Measurements from ENCODE around the gene RYR3.

RYR3 gene

DNA sequence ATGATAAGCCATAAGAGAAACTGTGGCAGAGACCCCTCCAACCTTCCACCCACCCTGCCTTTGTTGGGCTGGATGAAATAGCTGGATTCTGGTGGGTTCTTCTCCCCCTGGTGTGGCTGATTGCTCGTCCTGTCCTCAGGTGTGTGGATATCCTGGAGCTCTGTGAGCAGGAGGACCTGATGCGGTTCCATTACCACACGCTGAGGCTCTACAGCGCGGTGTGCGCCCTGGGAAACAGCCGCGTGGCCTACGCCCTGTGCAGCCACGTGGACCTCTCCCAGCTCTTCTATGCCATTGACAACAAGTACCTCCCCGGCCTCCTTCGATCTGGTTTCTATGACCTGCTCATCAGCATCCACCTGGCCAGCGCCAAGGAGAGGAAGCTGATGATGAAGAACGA lies 351.2 kb downstream of the RYR3 start:
- no peak for DNase-seq

DNA sequence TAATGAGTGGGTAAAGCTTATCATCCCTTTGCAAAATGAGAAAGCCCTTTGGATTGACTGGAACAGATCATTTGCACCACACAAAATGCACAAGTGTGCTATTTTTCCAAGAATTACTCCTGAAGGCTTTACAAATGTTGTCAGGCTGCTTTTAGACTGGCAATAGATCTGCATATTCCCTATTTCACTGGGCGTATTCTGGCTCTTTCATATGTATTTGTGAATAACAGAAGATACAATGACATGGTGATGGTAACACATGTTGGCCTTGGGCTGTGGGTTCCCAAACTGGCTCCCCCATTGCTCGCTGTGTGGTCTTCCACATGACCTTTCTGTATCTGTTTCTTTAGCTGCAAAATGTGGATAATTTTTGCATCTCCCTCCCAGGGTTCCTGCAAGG lies 354.2 kb downstream of the RYR3 start:
- no peak for DNase-seq

DNA sequence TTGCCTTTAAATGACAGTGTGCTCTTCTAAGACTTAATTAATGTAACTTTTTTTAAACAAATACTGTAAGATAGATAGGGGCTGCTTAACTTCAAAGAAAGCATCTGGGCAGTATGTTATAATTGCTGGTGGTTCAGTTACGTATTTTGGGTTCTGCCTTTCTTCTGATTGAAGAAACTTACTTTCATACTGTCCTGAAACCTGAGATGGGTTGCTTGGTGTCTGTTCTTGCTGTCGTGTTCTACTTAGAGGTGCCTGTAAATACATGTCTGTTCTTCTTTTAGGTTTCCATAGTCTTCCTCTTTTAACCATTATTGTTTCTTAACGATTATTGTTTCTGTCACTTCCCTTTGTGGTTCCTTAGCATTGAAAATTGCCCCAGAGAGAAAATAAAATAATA lies 359.8 kb downstream of the RYR3 start:
- no peak for DNase-seq

DNA sequence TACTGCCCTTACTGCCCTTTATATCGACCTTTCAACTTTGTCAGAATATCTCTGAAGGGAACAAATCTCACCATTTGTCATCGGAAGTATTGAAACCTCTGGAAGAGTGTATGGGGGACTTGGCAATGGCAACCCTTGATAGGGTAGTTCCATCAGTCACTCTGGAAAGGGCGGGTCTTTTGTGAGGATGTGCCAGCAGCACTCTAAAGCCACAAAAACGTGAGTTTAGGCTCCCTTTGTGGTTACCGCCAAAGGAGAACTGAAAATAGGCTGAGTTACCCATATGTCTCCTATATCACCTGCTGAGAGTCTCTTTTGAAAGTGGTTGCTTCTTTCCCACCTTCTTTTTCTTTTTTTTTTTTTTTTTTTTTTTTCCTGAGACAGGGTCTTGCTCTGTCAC lies 360.7 kb downstream of the RYR3 start:
- DNase-seq = no peak

DNA sequence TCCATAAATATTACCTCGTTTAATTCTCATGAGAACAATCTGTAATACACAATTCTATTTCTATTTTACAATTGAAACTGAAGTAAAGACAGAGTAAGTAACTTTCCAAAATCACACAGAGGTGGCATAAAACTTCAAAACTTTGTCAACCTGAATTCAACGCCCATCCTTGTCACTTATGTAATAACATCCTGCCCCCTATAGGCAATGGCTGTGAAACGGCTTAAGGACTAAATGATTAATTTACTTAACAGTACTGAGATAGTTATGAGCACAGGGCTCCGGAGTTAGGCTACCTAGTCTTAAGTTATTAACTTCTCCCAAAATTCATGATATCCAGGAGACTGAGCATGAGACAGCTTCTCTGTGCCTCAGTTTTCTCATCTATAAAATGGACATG lies 364.5 kb downstream of the RYR3 start:
- no peak for DNase-seq

DNA sequence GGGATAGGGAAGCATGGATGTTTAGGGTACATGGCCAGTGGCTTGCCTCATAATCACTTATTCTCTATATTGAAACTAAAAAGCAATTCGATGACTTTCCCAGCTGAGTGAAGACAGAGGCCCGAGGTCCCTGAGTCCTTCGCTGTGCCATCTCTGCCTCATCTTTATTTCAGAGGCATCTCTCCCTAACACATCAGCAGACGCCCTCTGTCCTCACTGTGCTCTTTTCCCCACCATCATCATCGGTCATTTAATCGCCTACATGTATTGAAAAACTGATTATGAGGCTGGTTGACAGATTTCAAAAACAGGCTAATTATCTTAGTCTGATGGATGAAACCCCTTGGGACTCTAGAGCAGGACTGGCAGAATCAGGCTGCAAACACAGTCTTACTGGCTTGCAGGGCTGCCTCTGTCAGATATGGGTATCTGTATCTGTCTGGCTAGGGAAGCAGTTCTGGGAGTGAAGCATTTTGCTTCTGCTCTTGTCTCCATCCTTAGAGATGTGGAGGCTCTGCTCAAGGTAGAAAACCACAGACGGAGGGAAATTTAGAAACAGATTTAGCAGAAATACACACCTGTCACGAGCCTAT lies 366.6 kb downstream of the RYR3 start:
- DNase-seq = no peak

DNA sequence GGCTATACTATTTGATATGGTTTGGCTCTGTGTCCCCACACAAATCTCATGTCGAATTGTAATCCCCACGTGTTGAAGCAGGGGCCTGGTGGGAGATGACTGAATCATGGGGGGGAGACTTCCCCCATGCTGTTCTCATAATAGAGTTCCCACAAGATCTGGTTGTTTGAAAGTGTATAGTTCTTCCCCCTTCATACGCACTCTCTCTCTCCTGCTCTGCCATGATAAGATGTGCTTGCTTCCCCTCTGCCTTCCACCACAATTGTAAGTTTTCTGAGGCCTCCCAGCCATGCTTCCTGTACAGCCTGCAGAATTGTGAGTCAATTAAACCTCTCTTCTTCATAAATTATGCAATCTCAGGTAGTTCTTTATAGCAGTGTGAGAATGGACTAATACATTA lies 367.4 kb downstream of the RYR3 start:
- DNase-seq = no peak

DNA sequence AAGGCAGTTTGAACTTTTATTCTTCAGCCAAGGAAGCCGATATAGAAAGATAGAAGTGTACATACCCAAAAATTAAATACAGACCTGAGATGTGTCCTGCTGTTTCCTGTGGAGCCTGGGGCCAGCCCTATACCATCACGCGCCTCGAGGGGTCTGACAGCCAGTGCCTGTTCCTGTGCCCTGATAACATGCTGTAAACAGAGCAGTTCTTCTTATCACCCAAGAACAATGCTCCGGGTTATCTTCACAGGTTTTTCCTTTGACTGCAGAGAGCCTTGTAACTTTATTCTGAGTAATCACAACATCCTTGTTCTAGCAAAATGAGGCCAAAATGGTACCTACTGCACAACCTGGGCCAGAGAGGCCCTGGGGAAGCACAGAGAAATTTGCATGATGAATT lies 367.8 kb downstream of the RYR3 start:
- no peak for DNase-seq

DNA sequence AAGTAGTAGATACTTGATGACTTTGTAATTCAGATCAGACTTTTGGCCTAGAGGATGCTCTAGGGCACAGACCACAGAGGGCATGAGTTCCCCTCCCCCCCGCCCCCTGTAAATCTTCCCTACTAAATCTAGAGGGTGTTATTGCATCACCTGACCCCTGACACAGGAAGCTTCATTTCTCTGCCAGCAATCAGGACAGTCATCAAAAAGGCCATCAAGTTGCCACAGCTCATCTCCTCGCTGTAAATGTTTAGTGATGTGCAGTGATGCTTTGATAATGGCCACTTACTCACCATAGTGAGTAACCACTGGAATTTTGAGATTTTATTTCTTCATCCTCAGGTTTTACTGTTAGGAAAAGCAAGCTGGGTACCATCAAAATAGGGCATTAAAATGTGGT lies 368.3 kb downstream of the RYR3 start:
- no peak for DNase-seq

DNA sequence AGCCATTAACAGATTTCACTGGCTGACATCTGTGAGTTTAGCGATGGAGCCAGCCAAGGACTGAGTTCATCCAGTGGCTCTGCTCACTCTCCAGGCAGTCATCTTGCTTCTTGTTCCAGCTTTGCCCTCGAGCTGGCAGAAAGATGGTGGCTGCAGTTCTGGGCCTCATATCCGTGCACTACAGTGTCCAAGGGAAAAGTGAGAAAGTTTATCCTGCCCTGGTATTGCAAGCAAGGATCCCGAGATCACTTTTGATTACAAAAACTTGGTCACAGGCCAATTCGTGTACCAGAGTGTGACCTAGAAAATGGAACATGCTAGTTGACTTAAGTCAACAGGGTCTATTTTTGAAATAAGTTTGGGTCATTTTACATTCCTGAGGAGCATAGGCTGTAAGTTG lies 369.6 kb downstream of the RYR3 start:
- DNase-seq = no peak

DNA sequence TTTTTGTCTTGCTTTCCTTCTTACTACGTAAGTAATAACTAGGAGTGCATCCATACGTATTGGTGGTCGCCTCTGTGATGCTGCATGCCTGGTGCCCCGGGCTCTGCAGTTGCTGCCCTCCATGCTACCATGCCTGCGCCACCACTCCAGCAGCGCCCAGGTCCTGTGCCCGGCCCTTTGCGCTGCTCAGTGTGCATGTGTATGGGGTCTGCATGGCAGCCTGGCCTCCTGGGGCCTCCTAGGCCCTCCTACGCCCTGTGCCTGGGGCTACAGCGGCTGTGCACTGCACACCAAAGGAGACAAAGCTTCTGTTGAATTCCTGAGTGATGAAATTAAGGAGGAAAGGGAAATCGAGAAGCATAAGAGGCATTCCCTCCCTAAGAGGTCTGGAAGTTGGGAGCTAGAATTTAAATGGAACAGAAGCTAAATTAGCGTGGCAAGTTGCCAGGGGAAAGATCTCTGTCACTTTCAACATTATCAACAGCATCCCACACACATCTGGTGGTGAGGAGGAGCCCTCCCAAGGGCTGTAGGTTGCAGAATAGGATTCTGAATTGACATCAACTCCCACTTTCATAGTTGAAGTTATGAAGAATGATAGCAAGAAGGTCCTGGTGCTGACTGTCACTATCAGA lies 382.5 kb downstream of the RYR3 start:
- peak; percentile 29 for DNase-seq

DNA sequence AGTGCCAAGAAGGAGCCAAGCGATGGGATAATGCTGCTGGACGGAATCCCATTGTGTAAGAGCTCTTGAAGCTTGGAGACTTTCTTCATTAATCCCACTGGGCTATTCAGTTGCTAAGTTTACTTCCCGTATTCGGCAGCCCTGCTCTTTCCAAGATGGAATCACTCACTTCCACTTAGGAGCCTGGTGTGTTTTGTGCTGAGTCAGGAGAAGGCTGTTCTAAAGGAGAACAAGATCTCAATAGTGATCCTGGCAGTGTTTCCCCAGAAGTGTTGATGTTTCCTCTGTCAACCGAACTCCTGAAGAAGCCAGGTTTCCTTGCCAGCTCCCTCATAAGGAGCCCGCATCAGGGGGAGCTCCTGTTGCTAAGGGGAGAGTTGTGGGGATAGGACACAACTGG lies 387.4 kb downstream of the RYR3 start:
- DNase-seq = no peak

DNA sequence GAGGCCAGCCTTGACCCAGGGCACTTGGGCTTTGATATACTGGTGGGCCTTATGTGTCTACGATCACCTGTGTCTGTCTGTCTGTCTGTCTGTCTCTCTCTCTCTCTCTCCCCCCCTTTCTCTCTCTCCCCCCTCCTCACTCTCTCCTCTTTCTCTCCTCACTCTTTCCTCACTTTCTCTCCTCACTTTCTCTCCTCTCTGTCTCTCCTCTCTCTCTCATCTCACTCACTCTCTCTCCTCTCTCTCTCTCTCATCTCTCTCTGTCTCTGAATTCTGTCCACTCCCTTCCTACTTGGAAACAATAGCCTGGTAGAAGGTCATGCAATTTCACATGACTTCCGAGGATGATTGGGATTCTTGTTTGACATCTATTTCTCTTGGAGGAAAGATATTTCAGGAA lies 388.4 kb downstream of the RYR3 start:
- no peak for DNase-seq

DNA sequence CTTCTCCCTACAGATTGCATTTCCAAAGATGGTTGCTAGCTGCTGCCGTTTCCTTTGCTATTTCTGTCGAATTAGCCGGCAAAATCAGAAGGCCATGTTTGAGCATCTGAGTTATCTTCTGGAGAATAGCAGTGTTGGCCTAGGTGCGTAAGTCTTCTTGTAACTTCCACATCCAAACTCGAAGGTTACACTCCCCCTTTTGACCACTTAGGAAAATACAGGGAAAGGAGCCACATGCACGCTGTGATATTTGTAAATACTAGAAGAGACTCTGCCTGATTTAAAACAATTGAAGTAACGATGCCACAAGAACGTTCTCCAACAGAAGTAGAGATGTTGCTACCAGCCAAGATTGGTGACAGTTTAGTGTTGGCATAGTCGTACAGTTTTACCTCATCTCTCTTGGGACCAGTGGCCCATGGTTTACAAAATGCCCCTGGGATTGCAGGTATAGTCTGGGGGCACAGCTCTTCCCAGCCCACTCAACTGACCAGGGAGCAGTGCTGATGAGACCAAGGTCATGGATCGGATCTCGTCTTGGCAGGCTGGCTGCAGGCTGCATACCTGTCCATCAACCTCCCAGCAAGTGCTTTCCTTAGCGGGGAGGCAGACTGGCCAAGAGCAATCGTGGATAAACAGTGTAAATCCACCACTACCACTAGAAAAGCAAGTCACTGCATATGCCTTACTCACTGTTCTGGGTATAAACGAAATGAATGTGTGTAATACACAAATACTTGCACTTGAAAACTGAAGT lies 389.1 kb downstream of the RYR3 start:
- peak; percentile 8 for DNase-seq

DNA sequence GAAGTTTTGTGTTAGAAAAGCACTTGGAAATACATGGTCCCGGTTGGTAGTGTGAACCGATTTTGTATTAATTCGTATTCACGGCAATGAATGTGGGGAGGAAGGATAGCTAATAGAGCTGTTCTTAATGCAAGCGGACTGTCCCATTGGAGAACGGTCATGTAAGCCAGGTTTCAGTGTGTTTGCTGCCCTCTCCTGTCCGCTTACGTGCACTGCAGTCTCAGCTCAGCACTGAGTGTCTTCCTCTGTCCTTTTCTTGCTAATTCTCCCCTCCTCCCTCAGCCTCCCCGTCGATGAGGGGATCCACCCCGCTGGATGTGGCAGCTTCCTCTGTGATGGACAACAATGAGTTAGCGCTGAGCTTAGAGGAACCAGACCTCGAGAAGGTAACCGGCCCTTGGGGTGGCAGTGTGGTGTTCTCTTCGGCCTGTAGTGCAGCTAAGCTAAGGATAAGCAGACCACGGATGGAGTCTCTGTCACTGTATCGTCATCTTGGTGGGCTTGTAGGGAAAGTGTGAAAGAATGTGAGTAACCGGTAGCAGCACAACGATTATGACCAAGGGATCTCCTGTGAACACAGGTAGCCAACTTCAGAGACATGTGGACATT lies 390.0 kb downstream of the RYR3 start:
- DNase-seq = peak; percentile 55

DNA sequence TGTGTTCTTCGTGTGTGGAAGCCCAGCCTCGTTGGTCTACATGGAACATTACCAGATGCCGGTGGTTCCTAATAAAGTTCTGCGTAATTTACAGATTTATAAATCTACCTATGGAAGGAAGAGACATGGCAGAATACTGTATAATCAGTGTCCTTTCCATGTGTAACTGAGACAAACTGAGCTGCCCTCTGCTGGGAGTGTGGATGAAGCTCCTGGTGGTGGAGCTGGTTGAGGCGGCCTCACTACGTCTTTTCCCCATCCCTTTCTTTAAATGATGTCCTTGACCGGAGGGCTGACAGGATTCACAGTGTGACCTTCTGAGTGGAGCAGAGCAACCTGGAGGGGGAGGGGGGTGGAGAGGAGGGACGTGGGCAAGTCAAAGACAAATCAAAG lies 390.5 kb downstream of the RYR3 start:
- DNase-seq = no peak

DNA sequence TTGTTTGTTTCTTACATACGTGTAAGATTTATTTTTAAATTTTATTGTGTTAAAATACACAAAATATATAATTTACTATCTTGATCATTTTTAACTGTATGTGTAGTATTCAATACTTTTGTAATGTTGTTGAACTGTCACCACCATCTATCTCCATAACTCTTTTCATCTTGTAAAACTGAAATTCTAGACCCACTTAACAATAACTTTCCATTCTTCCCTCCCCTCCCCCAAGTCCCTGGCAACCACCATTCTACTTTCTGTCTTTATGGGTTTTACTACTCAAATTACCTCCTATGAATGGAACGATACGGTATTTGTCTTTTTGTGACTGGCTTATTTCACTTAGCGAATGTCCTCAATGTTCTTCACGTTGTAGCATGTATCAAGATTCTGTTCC lies 395.4 kb downstream of the RYR3 start:
- DNase-seq = no peak

DNA sequence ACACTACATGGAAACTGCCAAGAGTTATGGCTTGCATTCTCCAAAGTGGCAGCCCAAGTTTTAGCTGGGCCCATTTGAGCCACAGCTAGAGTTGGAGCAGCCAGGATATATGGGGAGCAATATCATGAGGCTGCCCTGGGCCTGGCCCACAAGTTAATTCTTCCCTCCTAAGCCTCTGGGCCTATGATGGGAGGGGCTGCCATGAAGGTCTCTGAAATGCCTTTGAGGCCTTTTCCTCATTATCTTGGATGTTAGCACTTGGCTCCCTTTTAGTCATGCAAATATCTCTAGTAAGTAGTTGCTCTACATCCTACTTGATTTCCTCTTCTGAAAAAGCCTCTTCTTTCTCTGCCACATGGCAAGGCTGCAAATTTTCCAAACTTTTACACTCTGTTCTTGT lies 400.0 kb downstream of the RYR3 start:
- no peak for DNase-seq

DNA sequence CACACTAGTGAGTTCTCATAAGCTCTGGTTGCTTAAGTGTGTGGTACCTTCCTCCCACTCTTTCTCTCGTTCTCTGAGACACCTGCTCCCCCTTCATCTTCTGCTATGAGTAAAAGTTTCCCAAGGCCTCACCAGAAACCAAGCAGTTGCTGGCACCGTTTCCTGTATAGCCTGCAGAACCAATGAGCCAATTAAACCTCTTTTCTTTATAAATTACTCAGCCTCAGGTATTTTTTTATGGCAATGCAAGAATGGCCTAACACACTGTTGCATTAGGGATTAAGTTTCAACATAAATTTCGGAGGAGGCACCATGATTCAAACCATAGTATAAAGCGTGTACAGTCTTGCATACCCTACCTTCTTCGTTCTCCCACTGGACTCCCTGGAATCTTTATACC lies 405.3 kb downstream of the RYR3 start:
- DNase-seq = no peak

DNA sequence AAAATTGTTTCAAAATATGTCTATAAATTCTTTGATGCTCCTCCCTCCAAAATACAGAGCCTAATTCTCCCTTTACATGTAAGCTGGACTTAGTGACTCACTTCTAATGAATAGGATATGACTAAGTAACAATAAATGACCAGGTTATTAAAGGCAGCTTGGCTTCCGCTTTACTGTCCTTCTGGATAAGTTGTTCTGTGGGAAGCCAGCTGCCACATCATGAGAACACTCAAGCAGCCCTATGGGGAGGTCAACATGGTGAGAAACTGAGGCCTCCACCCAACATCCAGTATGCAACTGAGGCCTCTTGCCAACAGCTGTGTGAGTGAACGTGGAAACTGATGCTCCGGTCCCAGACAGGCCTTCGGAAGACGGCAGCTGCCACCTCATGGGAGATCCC lies 410.2 kb downstream of the RYR3 start:
- DNase-seq = no peak

DNA sequence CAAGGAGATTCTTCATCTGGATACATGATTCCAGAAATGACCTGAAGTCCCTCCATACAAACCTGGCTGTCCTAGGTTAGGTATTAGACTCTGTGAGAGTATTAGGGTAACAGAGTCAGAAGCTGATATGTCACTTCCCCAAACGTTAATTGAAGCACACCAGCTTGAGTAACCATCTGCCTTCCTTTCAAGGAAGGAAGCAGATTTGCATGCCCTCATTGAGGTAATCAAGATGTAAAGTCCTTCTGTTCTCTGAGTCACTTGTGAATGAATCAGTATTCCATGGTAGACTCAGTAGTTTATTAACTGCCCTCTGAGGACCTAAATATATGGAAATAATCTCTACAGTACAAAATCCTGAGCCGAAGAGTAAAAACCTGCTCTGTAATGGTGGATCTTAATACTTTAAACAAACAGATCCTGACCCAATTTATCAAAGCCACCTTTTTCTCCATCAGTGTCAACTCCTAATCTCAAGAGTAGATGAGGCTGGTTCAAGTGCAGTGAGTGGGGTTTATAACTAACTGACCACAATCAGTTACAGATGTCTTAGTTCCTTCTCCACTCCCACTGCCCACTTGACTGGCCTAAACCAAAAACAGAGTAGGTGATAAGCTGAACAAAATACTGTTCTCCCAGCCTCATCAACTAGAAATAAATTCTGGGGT lies 411.4 kb downstream of the RYR3 start:
- peak; percentile 47 for DNase-seq

DNA sequence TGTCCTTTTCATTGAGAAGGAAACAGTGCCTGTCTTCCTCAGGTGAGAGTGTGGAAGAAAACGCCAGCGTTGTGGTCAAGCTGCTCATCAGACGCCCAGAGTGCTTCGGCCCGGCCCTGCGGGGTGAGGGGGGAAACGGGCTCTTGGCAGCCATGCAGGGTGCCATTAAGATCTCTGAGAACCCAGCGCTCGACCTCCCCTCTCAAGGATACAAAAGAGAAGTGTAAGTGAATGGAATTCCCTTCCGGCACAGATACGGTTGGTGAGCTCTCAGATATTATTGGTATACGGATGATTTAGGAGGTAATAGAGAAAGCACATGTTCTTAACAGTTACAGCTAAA lies 411.9 kb downstream of the RYR3 start:
- DNase-seq = no peak

DNA sequence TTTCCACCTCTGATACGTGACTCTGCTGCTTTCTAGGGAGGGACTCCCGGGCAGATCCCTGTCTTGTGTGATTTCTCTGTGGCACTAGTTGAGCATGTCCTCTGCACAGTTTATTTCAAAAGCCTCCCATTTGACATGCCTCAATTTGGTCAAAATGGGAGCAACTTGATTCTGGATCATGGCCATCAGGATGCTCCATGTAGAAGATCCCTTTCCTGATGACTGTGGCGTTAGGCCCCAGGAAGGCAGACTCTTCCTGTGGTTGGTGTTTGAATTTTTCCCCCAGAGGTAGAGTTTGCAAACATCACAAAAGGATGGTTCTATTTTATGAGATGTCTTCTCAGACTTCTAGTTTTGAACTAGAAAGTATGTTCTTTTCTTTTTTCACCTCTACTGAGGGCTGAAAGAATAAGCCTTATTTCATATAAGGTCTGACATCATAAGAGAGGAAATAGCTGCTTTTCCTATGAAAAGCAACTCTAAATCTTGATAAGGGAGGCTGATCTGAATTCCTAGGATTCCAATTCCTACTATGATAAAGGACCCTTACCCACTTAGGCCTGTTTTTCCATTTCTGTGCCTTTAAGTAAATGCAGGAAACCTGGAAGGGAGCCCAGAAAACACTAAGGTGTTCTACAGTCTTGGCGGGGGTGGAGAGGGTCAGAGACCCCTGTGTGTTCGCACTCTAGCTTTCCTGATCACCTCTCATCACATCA lies 413.7 kb downstream of the RYR3 start:
- DNase-seq = no peak

Measured in NCI-H2171 treated with DMSO at 0.1 percent for 48 hours (cell line).